Neural crest cell (in vitro differentiated cells): Measurements from ENCODE around the gene CEP120. TPM values are rescaled to one million over a fixed set of nuclear protein-coding genes. Genes with fewer than 3 reads are reported as not detected.

Experiments
- DNase-seq: peaks from one replicate; pipeline ENCODE4 v3.0.0; 2021; ENCODE audit warnings: low read depth, mixed read lengths, low spot score
- H3K27ac Mint-ChIP-seq: one replicate; pipeline ENCODE4 v1.8.0; 2021; ENCODE audit warnings: mild to moderate bottlenecking, mixed read lengths; ENCODE audit not compliant: unreplicated experiment
- H3K27me3 Mint-ChIP-seq: 2 replicates; pipeline ENCODE4 v1.8.0; 2021; ENCODE audit warnings: low read depth, mild to moderate bottlenecking, mixed read lengths
- H3K36me3 Mint-ChIP-seq: 2 replicates; pipeline ENCODE4 v1.8.0; 2021; ENCODE audit warnings: low read depth, mild to moderate bottlenecking, mixed read lengths
- H3K4me1 Mint-ChIP-seq: 2 replicates; pipeline ENCODE4 v1.8.0; 2021; ENCODE audit warnings: mixed read lengths
- H3K4me3 Mint-ChIP-seq: one replicate; pipeline ENCODE4 v1.8.0; 2021; ENCODE audit warnings: mild to moderate bottlenecking, mixed read lengths
- H3K9me3 Mint-ChIP-seq: 2 replicates; pipeline ENCODE4 v1.8.0; 2021; ENCODE audit warnings: mixed read lengths
- total RNA-seq: library from RNA; stranded (reverse); gene quantifications from 2 replicates; pipeline ENCODE4 v1.2.1, GENCODE V29; 2021
- TF ChIP-seq, protein P1 (sequence below): fragments of 200-600 bp; sonication (generic); conservative IDR thresholded peaks from 2 replicates; pipeline ENCODE4 v1.5.0; 2021; ENCODE audit warnings: antibody characterized with exemption, mild to moderate bottlenecking

The CEP120 gene
- total RNA-seq, 1 donor from 2014 or later: 26.0 TPM

DNA sequence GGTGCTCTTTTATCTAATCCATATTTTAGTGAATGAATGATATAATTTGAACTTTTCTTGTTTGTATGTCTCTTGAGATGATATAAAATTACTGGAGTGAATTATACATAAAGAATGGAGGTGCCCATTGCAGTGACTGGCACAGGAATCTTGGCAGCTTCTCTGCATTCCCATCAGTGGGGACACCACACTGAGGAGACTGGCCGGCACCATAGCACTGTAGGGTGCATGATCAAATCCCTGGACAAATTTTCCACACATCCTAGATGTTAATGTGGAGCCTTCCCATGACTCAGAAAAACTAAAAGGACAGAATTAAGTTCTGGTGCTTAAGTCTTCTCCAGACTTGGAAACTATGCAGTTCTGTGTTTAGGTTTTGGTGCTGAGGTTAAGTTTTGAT lies 124.1 kb downstream of the CEP120 start:
- TF ChIP-seq, protein P1, sequence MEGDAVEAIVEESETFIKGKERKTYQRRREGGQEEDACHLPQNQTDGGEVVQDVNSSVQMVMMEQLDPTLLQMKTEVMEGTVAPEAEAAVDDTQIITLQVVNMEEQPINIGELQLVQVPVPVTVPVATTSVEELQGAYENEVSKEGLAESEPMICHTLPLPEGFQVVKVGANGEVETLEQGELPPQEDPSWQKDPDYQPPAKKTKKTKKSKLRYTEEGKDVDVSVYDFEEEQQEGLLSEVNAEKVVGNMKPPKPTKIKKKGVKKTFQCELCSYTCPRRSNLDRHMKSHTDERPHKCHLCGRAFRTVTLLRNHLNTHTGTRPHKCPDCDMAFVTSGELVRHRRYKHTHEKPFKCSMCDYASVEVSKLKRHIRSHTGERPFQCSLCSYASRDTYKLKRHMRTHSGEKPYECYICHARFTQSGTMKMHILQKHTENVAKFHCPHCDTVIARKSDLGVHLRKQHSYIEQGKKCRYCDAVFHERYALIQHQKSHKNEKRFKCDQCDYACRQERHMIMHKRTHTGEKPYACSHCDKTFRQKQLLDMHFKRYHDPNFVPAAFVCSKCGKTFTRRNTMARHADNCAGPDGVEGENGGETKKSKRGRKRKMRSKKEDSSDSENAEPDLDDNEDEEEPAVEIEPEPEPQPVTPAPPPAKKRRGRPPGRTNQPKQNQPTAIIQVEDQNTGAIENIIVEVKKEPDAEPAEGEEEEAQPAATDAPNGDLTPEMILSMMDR: no peak
- no peak for DNase-seq

DNA sequence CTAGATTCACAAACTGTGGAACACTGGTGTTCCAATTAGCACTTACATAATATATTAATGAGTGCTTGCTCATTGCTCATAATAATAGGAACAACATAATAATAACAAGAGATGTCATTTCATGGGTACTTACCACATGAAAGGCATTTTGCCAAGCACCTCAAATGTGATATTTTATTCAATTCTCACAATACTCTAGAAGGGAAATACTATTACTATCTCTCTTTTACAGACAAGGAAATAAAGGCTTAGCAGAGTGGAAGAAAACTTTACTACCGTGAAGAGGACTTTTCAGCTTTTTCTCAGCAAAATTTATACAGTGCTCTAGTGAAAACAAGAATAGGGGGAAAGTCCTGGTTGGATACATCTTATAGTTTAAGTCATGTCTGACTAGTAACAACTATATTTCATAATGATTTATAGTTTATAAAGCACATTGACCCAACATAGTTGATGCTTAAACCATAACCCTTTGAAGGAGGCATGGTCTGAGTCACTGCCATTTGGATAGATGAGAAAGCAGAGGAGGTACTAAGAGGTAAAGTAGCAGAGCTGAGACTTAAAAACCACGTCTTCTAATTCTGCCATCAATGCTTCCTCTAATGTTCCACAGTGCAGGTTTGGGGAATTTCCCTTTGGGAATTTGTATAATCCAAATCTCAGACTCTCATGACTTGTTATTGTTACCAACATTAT lies 124.7 kb downstream of the CEP120 start:
- Mint-ChIP-seq H3K4me1 (no peaks in the 10 kb centered on the region), H3K9me3 (peaks cover 2% of the 10 kb centered on the region), H3K27me3 (no peaks in the 10 kb centered on the region), H3K36me3 (peaks cover 2% of the 10 kb centered on the region), H3K27ac (no peak overlapping the region), H3K4me3 (no peak overlapping the region)
- no peak for DNase-seq
- TF ChIP-seq, protein P1: no peak

More for the DNA sequence above, 124.1 kb downstream of the CEP120 start:
- no peaks in the 10 kb centered on the region for H3K27me3 Mint-ChIP-seq
- H3K9me3 Mint-ChIP-seq: peaks cover 2% of the 10 kb centered on the region
- no peak overlapping the region for H3K27ac Mint-ChIP-seq
- no peak overlapping the region for H3K4me3 Mint-ChIP-seq
- H3K4me1 Mint-ChIP-seq: no peaks in the 10 kb centered on the region
- peaks cover 2% of the 10 kb centered on the region for H3K36me3 Mint-ChIP-seq

GRCh38 chr5:123297866-123298265 lies 125.3 kb downstream of the CEP120 start:
- no peak overlapping the region for H3K4me3 Mint-ChIP-seq
- H3K9me3 Mint-ChIP-seq: peaks cover 2% of the 10 kb centered on the region

GRCh38 chr5:123297198-123297831 lies 125.9 kb downstream of the CEP120 start:
- Mint-ChIP-seq H3K36me3 (peaks cover 2% of the 10 kb centered on the region), H3K9me3 (peaks cover 2% of the 10 kb centered on the region), H3K27ac (no peak overlapping the region), H3K4me3 (no peak overlapping the region), H3K27me3 (no peaks in the 10 kb centered on the region), H3K4me1 (no peaks in the 10 kb centered on the region)
- DNase-seq: no peak
- TF ChIP-seq, protein P1: no peak

More at GRCh38 chr5:123297866-123298265, 125.3 kb downstream of the CEP120 start:
- no peak overlapping the region for H3K27ac Mint-ChIP-seq
- H3K36me3 Mint-ChIP-seq: peaks cover 2% of the 10 kb centered on the region
- TF ChIP-seq, protein P1: no peak
- no peaks in the 10 kb centered on the region for H3K27me3 Mint-ChIP-seq
- no peaks in the 10 kb centered on the region for H3K4me1 Mint-ChIP-seq
- no peak for DNase-seq

Other genes starting within 250 kb of the CEP120 start
- 43.2 and 43.3 TPM in 2 replicates for gene CSNK1G3, start 88.8 kb upstream of the CEP120 start, total RNA-seq